GM12878 (cell line): ENCODE data around the gene SCP2D1.

Experiments
- CEBPB ChIP-seq, 2 experiments: fragments of 150-350 bp in 1 of 2; IDR thresholded peaks; 2 replicates each; pipeline ENCODE4 v1.6.1; 2012 to 2014; ENCODE audit warnings: low read depth in 2 of 2, low read length in 2 of 2, borderline replicate concordance in 1 of 2, inconsistent platforms in 1 of 2
- EGR1 ChIP-seq, 2 experiments: IDR thresholded peaks; 1 replicate in 1 of 2; 2 replicates in 1 of 2; pipeline ENCODE4 v1.6.1; 2011 to 2012; ENCODE audit warnings: low read depth in 2 of 2, low read length in 2 of 2, borderline replicate concordance in 1 of 2, mild to moderate bottlenecking in 1 of 2, moderate library complexity in 1 of 2
- EP300 ChIP-seq, 2 experiments: fragments of 150-350 bp in 1 of 2; IDR thresholded peaks; 2 replicates each; pipeline ENCODE4 v1.6.1; 2011 to 2012; ENCODE audit warnings: low read depth in 2 of 2, low read length in 2 of 2, borderline replicate concordance in 1 of 2, improper control_type of control experiment in 1 of 2, inconsistent platforms in 1 of 2; ENCODE audit not compliant: control insufficient read depth in 1 of 2
- EZH2 ChIP-seq: IDR thresholded peaks from 2 replicates; pipeline ENCODE4 v1.6.1; 2012; ENCODE audit warnings: low read depth, mild to moderate bottlenecking, control low read depth, inconsistent platforms, low read length, borderline replicate concordance; ENCODE audit not compliant: control insufficient read depth
- HDGF ChIP-seq: fragments of 450-650 bp; IDR thresholded peaks from 2 replicates; pipeline ENCODE4 v1.6.1; 2016; ENCODE audit warnings: antibody characterized with exemption
- MYC ChIP-seq: IDR thresholded peaks from 2 replicates; pipeline ENCODE4 v1.6.1; 2011; ENCODE audit warnings: mild to moderate bottlenecking, low read length, moderate library complexity, inconsistent platforms; ENCODE audit not compliant: insufficient read depth, insufficient replicate concordance, insufficient read length, severe bottlenecking
- NR2C2 ChIP-seq: IDR thresholded peaks from 2 replicates; pipeline ENCODE4 v1.6.1; 2011; ENCODE audit warnings: borderline replicate concordance, low read depth; ENCODE audit not compliant: control insufficient read depth, insufficient read length
- POLR2A ChIP-seq: IDR thresholded peaks from 2 replicates; pipeline ENCODE4 v1.6.1; 2011; ENCODE audit warnings: low read depth, mild to moderate bottlenecking, low read length
- TBL1XR1 ChIP-seq: IDR thresholded peaks from 2 replicates; pipeline ENCODE4 v1.6.1; 2012; ENCODE audit warnings: low read depth, low read length, improper control_type of control experiment
- YY1 ChIP-seq: IDR thresholded peaks from 2 replicates; pipeline ENCODE4 v1.6.1; 2011; ENCODE audit warnings: low read depth, mild to moderate bottlenecking, low read length
- TF ChIP-seq, protein P1 (sequence below), 3 experiments: IDR thresholded peaks in 2 of 3; conservative IDR thresholded peaks in 1 of 3; 2 replicates each; pipeline ENCODE4 v1.5.1; 2011; ENCODE audit warnings: low read depth in 3 of 3, low read length in 3 of 3, mild to moderate bottlenecking in 3 of 3, control low read depth in 2 of 3, moderate library complexity in 2 of 3, inconsistent platforms in 1 of 3, mixed read lengths in 1 of 3; ENCODE audit not compliant: control insufficient read depth in 2 of 3, insufficient read depth in 1 of 3; ENCODE audit errors: extremely low read depth in 1 of 3
- TF ChIP-seq, protein P2 (sequence below): IDR thresholded peaks from 2 replicates; pipeline ENCODE4 v1.6.1; 2011; ENCODE audit warnings: low read depth, low read length, improper control_type of control experiment, borderline replicate concordance
- TF ChIP-seq, protein P3 (sequence below): fragments of 450-650 bp; IDR thresholded peaks from 2 replicates; pipeline ENCODE4 v1.6.1; 2016; ENCODE audit warnings: mild to moderate bottlenecking
- TF ChIP-seq, protein P4 (sequence below): fragments of 450-650 bp; IDR thresholded peaks from 2 replicates; pipeline ENCODE4 v1.6.1; 2016; ENCODE audit warnings: mild to moderate bottlenecking

DNA sequence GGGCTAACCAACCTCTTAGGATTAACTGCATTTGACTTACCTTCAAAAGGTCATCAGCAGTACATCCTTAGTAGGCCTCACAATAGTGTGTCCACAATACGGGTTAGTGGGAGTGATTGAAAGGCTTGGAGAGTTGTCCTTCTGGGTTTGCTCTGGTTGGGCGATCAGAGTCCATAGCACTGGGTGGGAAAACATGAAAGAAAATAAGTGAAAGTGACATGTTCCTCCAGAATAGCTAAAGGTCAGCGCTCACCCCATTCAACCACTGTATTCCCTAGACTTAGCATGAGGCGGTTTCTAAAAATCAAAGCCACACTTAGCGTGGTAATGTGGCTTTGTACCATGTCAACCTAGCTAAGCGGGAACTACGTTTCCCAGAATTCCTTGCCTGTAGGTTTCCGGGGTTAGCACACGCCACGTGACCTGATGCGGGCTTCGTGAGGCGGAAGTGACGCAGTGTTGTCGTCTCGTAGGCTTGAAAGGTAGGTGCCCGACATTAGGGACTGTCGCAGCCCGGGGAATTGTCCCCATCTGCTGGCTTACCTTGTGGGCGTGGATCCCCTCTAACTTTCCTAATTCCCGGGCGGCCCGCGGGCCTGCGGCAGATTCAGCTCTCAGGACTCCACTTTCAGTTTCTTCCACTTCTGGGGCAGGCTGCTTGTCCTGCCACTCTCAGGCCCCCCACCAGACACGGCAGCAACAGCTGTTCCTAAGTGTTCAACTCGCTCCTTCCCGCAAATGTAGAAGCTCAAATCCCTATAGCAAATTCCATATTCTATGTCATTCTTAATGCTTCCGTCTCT lies 19.8 kb upstream of the SCP2D1 start:
- TF ChIP-seq YY1 (peak; percentile 71), POLR2A (peak; percentile 92), CEBPB (IDR thresholded peaks at IDR 0.05; ENCODE audit: borderline replicate concordance in 1 of 2, low read depth in 2 of 2, low read length in 2 of 2) (no peak), HDGF (no peak), EP300 (IDR thresholded peaks at IDR 0.05; ENCODE audit: borderline replicate concordance in 1 of 2, control insufficient read depth in 1 of 2, low read depth in 2 of 2, low read length in 2 of 2) (no peak), EZH2 (no peak), NR2C2 (no peak), MYC (no peak), TBL1XR1 (0 out of 2 replicates have a peak, but pooled peaks have one; percentile 19), EGR1 (IDR thresholded peaks at IDR 0.05; ENCODE audit: borderline replicate concordance in 1 of 2, low read depth in 2 of 2, low read length in 2 of 2) (no peak)
- TF ChIP-seq, protein P1, sequence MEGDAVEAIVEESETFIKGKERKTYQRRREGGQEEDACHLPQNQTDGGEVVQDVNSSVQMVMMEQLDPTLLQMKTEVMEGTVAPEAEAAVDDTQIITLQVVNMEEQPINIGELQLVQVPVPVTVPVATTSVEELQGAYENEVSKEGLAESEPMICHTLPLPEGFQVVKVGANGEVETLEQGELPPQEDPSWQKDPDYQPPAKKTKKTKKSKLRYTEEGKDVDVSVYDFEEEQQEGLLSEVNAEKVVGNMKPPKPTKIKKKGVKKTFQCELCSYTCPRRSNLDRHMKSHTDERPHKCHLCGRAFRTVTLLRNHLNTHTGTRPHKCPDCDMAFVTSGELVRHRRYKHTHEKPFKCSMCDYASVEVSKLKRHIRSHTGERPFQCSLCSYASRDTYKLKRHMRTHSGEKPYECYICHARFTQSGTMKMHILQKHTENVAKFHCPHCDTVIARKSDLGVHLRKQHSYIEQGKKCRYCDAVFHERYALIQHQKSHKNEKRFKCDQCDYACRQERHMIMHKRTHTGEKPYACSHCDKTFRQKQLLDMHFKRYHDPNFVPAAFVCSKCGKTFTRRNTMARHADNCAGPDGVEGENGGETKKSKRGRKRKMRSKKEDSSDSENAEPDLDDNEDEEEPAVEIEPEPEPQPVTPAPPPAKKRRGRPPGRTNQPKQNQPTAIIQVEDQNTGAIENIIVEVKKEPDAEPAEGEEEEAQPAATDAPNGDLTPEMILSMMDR (IDR thresholded peaks at IDR 0.05 in 2 of 3, conservative IDR thresholded peaks at IDR 0.05 in 1 of 3; ENCODE audit: control insufficient read depth in 2 of 3, extremely low read depth in 1 of 3, insufficient read depth in 1 of 3, low read depth in 3 of 3, low read length in 3 of 3), result peak; percentile 4 to 41 (median 17); a peak in 4 of 6 replicates
- TF ChIP-seq, protein P2, sequence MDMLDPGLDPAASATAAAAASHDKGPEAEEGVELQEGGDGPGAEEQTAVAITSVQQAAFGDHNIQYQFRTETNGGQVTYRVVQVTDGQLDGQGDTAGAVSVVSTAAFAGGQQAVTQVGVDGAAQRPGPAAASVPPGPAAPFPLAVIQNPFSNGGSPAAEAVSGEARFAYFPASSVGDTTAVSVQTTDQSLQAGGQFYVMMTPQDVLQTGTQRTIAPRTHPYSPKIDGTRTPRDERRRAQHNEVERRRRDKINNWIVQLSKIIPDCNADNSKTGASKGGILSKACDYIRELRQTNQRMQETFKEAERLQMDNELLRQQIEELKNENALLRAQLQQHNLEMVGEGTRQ, result peak; percentile 96
- TF ChIP-seq, protein P3, sequence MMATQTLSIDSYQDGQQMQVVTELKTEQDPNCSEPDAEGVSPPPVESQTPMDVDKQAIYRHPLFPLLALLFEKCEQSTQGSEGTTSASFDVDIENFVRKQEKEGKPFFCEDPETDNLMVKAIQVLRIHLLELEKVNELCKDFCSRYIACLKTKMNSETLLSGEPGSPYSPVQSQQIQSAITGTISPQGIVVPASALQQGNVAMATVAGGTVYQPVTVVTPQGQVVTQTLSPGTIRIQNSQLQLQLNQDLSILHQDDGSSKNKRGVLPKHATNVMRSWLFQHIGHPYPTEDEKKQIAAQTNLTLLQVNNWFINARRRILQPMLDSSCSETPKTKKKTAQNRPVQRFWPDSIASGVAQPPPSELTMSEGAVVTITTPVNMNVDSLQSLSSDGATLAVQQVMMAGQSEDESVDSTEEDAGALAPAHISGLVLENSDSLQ, result peak; percentile 69
- TF ChIP-seq, protein P4, sequence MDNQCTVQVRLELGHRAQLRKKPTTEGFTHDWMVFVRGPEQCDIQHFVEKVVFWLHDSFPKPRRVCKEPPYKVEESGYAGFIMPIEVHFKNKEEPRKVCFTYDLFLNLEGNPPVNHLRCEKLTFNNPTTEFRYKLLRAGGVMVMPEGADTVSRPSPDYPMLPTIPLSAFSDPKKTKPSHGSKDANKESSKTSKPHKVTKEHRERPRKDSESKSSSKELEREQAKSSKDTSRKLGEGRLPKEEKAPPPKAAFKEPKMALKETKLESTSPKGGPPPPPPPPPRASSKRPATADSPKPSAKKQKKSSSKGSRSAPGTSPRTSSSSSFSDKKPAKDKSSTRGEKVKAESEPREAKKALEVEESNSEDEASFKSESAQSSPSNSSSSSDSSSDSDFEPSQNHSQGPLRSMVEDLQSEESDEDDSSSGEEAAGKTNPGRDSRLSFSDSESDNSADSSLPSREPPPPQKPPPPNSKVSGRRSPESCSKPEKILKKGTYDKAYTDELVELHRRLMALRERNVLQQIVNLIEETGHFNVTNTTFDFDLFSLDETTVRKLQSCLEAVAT, result peak; percentile 71
